ENCODE measurements around the gene HOOK2. TPM values are rescaled to one million over a fixed set of nuclear protein-coding genes. Genes with fewer than 3 reads are reported as not detected.
"Not testable (repeated sequence)": the region's sequence is repeated elsewhere in the genome, so short reads cannot be mapped to it uniquely, and the experiment has no call there.

Gene HOOK2, protein sequence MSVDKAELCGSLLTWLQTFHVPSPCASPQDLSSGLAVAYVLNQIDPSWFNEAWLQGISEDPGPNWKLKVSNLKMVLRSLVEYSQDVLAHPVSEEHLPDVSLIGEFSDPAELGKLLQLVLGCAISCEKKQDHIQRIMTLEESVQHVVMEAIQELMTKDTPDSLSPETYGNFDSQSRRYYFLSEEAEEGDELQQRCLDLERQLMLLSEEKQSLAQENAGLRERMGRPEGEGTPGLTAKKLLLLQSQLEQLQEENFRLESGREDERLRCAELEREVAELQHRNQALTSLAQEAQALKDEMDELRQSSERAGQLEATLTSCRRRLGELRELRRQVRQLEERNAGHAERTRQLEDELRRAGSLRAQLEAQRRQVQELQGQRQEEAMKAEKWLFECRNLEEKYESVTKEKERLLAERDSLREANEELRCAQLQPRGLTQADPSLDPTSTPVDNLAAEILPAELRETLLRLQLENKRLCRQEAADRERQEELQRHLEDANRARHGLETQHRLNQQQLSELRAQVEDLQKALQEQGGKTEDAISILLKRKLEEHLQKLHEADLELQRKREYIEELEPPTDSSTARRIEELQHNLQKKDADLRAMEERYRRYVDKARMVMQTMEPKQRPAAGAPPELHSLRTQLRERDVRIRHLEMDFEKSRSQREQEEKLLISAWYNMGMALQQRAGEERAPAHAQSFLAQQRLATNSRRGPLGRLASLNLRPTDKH
- 100 to 1,000 TPM; 193 to 379 (median 285) TPM for total RNA-seq

- H3K36me3 ChIP-seq, result peaks cover 0 to 21% (median 0%) of the 10 kb centered on the region in 3 donors
- H3K4me1 ChIP-seq, result peaks cover 0 to 37% (median 8%) of the 10 kb centered on the region in 4 donors
- H3K4me3 ChIP-seq, result peak within 1 kb of the TSS; percentile 52 to 83 (median 65)
- no peaks in the 10 kb centered on the region for H3K27me3 ChIP-seq
- no peaks in the 10 kb centered on the region for H3K9me3 ChIP-seq
- H3K27ac ChIP-seq, result peak within 1 kb of the TSS; percentile 76 to 98 (median 92)
- peak; percentile 77 to 84 for TF ChIP-seq POLR2A (IDR thresholded peaks at IDR 0.05)
- TF ChIP-seq, protein P1, sequence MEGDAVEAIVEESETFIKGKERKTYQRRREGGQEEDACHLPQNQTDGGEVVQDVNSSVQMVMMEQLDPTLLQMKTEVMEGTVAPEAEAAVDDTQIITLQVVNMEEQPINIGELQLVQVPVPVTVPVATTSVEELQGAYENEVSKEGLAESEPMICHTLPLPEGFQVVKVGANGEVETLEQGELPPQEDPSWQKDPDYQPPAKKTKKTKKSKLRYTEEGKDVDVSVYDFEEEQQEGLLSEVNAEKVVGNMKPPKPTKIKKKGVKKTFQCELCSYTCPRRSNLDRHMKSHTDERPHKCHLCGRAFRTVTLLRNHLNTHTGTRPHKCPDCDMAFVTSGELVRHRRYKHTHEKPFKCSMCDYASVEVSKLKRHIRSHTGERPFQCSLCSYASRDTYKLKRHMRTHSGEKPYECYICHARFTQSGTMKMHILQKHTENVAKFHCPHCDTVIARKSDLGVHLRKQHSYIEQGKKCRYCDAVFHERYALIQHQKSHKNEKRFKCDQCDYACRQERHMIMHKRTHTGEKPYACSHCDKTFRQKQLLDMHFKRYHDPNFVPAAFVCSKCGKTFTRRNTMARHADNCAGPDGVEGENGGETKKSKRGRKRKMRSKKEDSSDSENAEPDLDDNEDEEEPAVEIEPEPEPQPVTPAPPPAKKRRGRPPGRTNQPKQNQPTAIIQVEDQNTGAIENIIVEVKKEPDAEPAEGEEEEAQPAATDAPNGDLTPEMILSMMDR (IDR thresholded peaks at IDR 0.05), result no peak
- peak; percentile 69 to 99 (median 97) for DNase-seq
Measured at GRCh38 chr19:12774588-12775555, at the start of gene HOOK2. Gene HOOK2 (minus strand): TSS chr19:12775552. CDS start chr19:12775449, 103 bp downstream.

DNA sequence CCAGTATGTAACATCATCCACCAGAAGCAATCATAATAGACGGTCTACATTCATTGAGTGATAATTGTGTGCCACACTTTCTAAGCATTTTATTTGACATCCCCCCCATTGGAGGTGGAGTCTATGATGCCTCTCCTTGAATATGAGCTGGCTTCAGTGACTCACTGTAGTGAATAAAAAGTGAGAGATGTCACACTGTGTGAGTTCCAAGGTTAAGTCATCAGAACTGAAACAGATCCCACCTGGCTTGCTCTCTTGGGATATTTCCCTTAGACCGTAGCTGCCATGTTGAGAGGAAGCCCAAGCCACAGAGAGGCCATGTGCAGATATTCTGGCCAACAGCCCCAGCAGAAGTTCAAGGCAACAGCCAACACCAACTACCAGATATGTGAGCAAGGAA lies 46.4 kb upstream of the HOOK2 start:
- peaks cover 0 to 6% (median 2%) of the 10 kb centered on the region in 4 donors for H3K4me1 ChIP-seq

GRCh38 chr19:12817810-12818209 lies 42.5 kb upstream of the HOOK2 start:
- not testable (repeated sequence) for H3K36me3 ChIP-seq, H3K9me3 ChIP-seq, H3K27me3 ChIP-seq

More for the DNA sequence above, 46.4 kb upstream of the HOOK2 start:
- Histone ChIP-seq H3K4me3 (no peak overlapping the region), H3K9me3 (no peaks in the 10 kb centered on the region), H3K27me3 (peaks cover 0 to 7% of the 10 kb centered on the region in 2 donors), H3K27ac (no peak overlapping the region), H3K36me3 (no peaks in the 10 kb centered on the region)
- TF ChIP-seq POLR2A (IDR thresholded peaks at IDR 0.05), result no peak
- TF ChIP-seq, protein P1 (IDR thresholded peaks at IDR 0.05), result no peak
- DNase-seq, result no peak

DNA sequence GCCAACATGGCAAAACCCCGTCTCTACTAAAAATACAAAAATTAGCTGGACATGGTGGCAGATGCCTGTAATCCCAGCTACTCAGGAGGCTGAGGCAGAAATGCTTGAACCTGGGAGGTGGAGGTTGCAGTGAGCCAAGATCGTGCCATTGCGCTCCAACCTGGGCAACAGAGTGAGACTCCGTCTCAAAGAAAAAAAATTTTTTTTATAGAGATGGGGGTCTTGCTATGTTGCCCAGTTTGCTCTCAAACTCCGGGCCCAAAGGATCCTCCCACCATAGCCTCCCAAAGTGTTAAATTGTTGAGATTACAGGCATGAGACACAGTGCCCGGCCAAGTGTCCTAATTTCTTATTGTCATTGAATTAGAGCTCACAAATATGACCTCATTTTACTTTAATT lies 41.8 kb upstream of the HOOK2 start:
- H3K4me1 ChIP-seq, H3K36me3 ChIP-seq, DNase-seq, H3K9me3 ChIP-seq, H3K27ac ChIP-seq, H3K27me3 ChIP-seq, H3K4me3 ChIP-seq: not testable (repeated sequence)

More at GRCh38 chr19:12817810-12818209, 42.5 kb upstream of the HOOK2 start:
- H3K4me1 ChIP-seq, H3K4me3 ChIP-seq, H3K27ac ChIP-seq, DNase-seq: not testable (repeated sequence)

DNA sequence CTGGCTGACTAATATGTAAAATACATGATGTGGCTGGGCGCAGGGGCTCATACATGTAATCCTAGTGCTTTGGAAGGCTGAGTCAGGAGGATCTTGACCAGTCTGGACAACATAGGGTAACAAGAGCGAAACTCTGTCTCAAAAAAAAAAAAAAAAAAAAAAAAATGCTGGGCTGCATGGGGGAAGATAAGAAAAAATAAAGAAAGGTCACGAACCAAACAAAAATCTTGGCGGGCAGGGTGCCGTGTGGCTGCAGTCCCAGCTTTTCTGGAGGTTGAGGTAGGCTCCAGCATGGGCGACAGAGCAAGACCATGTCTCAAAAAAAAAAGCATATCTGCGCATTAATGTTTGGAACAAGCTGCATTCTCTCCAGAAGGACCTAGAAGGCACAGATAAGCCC lies 39.7 kb upstream of the HOOK2 start:
- H3K4me3 ChIP-seq, result no peak overlapping the region
- no peak overlapping the region for H3K27ac ChIP-seq
- H3K9me3 ChIP-seq, result no peaks in the 10 kb centered on the region
- no peaks in the 10 kb centered on the region for H3K4me1 ChIP-seq
- TF ChIP-seq, protein P1 (IDR thresholded peaks at IDR 0.05), result no peak
- no peak for TF ChIP-seq POLR2A (IDR thresholded peaks at IDR 0.05)
- H3K36me3 ChIP-seq, result peaks cover 0 to 4% (median 0%) of the 10 kb centered on the region in 3 donors
- no peak for DNase-seq
- no peaks in the 10 kb centered on the region for H3K27me3 ChIP-seq

Measured in Peyer's patch (tissue), 4 donors.